NCI-H2196 treated with DMSO at 0.1 percent for 48 hours (cell line): Measurements from ENCODE around the gene BCL2L12.
A peak's percentile ranks its signal among the peaks of the same experiment; 100 is the strongest.

Experiments
- DNase-seq: peaks from one replicate; lab custom pipeline; 2025; ENCODE audit not compliant: unreplicated experiment; lab: John Stamatoyannopoulos, UW

The BCL2L12 gene

DNA sequence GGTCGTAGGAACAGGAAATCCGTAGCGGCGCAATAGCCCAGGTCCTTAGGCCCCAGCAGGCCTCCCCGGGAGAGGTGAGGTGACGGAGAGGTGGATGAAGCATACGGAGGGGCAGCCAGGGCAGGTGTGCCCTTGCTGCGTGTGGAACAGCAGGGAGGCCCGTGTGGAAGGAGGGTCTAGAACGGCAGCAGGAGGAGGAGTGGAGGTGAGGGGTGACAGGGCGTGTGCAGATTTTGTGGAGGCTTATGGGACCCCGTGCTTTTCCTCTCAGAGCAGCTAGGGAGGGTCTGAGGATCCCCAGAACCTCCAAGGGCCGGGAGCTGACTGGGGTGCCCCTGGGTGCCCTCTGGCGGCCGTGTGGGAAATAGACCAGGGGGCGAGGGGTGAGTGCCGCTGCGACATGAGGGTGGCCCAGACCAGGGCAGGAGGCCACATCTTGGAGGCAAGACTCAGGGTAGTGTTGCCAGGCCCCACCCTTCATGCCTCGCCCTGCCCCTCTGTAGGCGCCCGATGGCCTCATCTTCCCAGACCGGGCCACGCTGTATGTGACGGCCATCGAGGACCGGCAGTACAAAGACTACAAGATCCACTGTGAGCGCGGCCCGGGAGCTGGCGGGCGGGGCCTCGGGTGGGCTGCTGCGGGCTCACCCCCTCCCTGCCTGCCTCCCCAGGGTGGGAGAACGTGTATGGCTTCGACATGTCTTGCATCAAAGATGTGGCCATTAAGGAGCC lies 18.7 kb downstream of the BCL2L12 start:
- DNase-seq = no peak

DNA sequence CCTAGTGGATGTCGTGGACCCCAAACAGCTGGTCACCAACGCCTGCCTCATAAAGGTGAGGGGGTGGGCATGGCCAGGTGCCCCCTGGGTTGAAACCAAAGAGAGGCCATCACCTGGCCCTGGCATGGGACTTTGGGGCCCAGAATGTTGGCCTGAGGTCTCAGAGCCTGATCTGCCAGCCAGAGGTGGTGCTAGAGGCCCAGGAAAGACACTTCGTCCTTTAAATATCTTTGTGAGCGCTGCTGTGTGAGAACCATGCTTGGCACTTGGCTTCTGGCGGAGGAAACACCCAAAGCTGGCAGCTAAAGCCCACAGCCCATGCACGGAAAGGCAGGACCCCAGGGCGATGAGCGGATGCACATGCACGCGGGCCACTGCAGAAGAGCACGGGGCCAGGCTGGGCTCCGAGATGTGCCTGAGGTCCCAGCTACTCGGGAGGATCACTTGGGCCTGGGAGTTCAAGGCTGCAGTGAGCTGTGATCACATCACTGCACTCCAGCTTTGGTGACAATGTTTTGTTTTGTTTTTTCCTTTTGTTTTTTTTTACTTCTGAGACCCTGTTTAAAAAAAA lies 19.3 kb downstream of the BCL2L12 start:
- DNase-seq = no peak

DNA sequence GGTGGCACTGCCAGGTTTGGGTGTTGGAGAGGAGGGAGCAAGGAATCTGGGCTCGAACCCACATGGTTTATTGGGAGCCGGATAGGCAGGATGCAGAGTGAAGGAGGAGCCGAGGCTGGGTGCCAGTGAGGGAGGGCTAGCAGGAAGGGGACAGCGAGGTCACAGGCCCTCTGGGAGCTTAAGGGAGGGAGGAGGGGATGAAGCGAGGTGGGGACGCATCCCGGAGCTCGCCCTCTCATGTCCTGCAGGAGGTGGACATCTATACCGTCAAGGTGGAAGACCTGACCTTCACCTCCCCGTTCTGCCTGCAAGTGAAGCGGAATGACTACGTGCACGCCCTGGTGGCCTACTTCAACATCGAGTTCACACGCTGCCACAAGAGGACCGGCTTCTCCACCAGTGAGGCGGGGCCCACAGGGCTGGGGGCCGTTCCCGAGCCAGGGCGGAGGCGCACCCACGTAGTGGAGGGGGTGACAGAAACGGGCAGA lies 20.2 kb downstream of the BCL2L12 start:
- no peak for DNase-seq

DNA sequence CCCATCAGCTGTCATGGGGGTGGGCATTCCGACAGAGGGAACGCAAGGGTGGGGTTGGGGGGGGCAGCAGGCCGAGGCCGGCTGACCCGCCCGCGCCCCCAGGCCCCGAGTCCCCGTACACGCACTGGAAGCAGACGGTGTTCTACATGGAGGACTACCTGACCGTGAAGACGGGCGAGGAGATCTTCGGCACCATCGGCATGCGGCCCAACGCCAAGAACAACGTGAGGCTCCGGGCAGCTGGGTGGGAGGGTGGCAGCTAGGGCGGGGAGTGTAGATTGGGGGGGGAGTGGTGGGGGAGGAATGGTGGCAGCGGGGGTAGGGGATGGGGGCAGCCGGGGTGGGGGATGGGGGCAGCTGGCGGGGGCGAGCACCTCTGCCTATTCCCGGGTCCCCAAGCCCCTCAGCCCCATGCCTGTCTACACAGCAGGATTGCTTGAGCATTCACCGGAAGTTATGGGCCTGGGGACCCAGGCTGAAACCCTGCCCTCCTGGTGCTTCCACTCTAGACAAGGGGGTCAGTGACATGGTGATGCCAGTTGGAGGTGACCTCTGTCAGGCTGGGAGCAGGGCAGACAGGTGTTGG lies 20.9 kb downstream of the BCL2L12 start:
- DNase-seq = no peak

DNA sequence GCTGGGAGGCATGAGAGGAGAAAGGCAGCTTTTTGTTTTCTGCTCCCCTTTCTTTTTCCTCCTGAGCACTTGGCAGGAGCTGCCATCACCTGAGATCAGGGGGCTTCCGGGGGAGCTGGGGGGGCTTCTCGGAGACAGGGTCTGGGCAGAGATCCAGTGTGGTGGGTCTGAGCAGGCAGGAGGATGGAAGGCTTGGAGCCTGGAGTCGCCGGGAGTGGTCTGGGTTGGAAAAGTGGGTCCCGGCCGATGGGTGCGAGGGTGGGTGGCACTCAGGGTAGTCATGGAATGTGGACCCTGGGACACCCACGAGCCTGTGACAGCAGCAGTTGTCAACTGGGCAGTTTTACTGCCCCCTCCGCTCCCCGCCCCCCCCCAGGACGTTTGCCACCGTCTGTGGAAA lies 21.4 kb downstream of the BCL2L12 start:
- DNase-seq = no peak

DNA sequence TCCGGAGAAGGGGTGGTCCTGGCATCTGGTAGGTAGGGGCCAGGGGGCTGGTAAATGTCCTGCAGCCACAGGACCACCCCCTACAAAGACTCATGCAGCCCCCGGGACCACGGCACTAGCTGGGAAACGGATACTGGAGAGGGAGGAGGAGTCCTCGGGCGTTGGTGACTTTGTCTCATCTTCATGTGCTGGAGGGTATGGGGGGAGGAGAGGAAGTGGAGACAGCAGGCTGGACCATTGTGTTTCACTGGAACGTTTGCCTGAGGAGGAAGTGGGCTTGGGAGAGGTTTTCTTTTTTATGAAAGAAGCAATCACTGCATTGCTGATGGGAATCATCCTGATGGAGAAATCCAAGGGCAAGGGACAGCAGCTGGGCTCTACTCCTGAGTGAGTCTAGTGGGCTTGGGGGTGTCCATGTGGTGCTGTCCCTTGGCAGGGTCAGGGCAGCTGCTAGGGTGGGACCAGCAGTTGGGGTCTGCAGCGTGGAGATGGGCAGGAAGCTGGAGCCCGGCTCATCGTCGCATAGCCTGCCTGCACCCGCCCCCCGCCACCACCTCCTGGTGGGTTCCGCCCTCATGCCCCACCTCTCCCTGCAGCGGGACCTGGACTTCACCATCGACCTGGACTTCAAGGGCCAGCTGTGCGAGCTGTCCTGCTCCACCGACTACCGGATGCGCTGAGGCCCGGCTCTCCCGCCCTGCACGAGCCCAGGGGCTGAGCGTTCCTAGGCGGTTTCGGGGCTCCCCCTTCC lies 22.0 kb downstream of the BCL2L12 start:
- no peak for DNase-seq

DNA sequence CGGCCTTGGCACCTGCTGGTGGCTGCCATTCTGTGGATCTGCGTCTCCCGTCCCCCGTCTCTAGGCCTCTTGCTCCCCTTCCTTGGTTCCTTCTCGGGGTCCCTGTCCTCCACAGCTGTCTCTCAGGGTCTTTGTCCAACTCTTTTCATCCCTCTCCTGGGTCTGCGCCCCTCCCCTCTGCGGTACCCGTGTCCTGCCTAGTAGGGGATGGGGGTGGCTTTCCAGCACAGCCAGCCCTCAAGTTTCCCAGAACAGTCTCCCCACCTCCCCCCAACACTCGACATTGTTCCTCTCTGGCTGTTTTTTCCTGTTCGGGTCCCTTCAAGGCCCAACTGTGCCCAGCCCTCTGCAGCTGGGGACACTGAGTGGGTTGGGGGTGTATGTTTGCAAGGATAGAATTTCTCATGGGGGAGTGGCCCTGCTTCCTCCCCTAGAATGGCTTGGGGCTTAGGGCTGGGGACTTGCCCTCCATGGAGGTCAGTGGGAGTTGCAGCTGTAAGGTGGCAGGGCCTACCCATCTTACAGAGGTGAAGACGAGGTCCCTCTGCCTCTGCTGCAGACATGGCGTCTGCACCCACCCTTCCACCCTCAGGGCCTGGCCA lies 22.9 kb downstream of the BCL2L12 start:
- DNase-seq = no peak

DNA sequence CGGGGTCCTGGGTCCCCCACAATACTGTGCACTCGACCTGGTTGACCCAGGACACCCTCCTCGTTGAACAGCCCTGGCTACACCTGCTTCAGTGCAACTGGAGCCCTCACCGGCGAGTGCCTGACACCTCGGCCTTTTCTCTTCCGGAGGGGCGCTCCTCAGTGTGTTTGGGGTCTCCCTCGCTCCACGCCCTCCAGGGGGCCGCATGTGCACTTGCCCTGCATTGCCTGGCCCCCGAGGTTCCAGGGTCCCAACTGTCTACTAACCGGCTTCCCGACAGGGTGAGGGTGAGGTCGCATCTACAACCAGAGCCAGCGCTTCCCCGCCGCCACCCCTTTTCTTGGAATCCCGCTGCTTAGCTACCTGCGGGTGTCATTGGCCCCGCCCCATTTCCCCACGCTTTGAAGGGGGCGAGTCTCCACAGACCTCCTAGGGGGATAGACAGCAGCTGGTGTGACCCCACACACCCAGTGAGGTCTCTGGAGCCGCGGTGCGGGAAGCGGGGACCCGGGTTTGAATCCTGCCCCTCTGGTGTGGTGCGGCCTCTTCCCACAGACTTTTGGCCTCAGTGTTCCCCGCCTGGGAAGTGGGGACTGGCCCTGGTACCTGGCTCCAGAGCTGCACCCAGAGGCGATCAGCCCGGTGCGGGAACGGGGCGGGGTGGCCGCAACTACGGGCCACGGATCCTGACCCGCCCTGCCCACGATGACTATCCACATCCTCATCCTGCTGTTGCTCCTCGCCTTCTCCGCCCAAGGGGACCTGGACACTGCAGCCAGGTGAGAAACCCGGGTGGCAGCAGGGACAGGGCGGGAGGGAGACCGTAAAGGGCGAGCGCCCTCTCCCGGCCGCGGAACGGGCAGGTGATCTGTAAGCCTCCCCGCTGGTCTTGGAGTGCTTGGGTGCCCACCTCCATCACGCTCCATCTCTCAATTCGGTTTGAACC lies 23.7 kb downstream of the BCL2L12 start, which contains the start of gene ADM5:
ADM5 (plus strand) TSS at position 462 of the 946 bp plus-strand sequence; CDS start at position 706, 244 bp downstream.
- DNase-seq = peak; percentile 66

DNA sequence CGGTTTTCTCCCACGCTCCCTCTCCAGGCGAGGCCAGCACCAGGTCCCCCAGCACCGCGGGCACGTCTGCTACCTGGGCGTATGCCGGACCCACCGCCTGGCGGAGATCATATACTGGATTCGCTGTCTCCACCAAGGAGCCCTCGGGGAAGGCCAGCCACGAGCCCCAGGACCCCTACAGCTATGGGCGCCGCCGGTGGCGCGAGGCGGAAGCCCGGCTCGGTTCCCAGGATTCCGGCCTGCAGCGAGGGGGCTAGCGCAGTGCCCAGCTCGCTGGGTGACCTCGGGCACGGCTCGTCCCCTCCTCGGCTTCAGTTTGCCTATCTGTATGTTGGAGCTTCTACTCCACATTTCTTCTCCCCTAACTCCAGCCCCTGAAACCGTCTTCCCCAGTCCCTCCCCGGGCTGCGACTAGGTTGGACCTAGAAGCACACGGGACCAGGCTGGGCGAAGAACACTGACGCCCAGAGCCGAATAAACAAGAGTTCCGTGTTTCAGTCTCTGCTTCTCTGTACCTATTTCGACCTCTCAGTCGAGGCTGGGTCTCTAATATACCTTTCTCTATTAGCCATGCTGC lies 24.4 kb downstream of the BCL2L12 start:
- DNase-seq = no peak

DNA sequence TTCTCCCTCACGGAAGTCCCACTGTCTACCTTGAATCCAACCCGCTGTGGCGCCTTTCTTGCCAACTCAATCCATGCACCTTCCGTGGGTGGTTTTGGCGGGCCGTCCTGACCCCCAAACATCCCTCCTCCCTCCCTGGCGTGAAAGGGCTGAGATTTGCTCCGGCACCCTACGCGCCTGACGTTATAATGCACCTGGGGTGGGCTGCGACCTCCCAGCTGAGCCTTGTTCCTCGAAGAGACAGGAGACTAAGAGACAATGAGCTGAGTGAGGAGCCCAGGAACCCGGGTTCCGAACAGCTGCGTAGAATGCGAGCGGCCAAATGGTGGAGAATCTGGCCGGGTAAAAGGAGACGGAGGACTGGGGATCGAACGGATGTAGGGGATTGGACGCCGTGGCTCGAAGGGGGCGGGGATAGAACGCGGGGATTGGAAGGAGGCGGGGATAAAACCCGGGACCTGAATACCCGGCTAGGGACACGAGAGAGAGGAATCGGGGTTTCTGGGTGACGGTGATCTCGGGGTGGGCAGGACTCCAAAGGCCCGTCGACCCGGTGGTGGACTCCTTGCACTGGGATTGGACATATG lies 25.0 kb downstream of the BCL2L12 start, which contains the start of gene CPT1C:
CPT1C (plus strand) TSS at position 461 of the 587 bp plus-strand sequence. CDS start 1,137 bp downstream, outside the sequence.
- DNase-seq = peak; percentile 82

DNA sequence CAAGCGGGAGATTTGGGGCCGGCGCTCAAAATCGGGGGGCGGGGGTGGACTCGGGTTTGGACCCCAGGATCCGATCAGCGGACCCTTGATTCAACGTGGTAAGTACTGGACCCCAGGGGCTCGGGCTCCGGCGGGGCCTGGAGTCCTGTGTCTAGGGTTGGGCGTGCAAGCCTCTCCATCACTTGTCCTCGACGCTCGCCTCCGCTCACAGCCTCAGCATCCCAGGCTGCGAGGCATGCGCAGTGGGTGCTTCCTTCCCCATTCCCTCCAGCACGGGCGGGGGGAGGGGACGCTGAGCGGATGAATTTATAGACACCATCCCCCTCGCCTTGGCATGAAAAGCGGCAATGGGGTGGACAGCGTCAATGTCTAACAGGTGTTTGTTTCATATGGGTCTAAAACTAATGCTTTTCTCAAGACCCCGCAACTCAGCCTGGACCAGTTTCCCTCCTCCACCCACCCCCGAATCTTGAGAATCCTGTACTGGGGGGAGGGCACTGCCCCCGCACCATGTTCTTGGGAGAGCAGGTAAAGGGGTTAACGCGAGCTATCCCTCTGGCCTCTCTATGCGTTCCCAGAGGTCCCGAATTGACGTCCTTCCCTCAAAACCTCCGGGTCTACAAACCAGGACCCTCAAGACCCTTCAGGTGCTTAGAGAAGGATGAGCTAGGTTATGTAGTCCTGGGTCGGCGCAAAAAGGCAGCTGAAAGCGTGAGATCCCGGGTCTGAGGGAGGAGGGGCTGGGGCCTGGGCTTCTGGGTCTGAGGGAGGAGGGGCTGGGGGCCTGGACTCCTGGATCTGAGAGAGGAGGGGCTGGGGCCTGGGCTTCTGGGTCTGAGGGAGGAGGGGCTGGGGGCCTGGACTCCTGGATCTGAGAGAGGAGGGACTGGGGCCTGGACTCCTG lies 25.8 kb downstream of the BCL2L12 start:
- DNase-seq = peak; percentile 64

DNA sequence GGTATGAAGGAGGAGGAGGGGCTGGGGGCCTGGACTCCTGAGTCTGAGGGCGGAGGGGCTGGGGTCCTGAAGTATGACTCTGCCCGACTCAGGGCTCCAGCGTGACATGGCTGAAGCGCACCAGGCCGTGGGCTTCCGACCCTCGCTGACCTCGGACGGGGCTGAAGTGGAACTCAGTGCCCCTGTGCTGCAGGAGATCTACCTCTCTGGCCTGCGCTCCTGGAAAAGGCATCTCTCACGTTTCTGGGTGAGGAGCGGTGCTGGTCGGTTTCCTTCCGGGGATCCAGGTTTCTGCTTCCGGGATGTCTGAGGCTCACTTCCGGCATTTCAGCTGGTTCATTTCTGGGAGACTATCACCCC lies 26.4 kb downstream of the BCL2L12 start:
- no peak for DNase-seq

DNA sequence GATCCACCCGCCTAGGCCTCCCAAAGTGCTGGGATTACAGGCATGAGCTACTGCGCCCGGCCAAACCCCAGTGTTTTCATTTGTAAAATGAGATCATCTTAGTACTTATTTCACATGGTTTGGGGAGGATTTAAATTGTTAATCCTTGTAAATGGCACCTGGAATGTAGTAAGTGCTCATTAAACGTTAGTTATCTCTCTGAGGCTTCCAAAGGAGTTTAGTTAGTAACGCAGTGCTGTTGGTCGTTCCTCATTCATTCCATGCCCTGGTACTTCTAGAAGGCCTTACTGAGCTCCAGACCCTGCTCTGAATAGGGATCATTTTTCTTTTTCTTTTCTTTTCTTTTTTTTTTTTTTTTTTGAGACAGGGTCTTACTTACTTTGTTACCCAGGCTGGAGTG lies 30.4 kb downstream of the BCL2L12 start:
- no peak for DNase-seq

DNA sequence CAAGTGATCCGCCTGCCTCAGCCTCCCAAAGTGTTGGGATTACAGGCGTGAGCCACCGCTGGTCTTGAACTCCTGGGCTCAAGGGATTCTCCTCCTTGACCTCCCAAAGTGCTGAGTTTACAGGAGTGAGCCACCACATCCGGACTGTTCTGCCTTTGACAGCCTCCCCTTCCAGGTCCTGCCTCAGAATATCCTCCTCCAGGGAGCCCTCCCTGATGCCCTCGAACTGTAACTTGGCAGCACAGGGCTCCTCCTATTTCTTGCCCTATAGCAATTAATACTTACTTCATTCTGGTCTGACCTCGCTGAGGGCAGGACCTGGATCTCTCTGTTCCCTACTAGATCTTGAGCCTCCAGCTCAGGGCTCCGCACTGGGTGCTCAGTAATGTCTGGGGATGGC lies 31.1 kb downstream of the BCL2L12 start:
- no peak for DNase-seq

DNA sequence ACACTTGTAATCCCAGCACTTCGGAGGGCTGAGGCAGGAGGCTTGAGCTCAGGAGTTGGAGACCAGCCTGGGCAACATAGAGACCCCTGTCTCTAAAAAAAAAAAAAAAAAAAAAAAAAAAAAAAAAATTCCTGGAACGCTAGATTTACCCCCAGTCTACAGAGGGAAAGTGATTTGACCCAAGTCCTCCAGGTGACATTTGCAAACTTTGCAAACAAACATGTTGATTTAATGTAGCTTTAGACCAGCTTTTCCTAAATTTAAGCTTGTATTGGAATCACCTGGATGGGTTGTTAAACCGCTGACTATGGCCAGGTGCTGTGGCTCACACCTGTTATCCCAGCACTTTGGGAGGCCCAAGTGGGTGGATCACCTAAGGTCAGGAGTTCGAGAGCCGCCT lies 33.6 kb downstream of the BCL2L12 start:
- no peak for DNase-seq

DNA sequence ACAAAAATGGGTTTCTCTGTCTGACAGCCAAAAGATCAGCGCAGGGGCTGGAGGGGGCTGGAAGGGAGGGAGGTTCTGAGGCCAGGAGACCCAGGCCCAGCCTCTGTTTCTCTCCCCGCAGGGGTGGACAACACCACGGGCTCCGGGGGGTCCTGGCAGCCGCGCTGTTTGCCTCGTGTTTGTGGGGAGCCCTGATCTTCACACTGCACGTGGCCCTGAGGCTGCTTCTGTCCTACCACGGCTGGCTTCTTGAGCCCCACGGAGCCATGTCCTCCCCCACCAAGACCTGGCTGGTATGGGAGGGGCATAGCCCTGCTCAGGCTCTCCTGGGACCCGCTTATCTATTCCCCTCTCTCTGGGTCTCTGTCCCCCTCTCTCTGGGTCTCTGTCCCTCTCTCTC lies 34.8 kb downstream of the BCL2L12 start:
- DNase-seq = no peak

DNA sequence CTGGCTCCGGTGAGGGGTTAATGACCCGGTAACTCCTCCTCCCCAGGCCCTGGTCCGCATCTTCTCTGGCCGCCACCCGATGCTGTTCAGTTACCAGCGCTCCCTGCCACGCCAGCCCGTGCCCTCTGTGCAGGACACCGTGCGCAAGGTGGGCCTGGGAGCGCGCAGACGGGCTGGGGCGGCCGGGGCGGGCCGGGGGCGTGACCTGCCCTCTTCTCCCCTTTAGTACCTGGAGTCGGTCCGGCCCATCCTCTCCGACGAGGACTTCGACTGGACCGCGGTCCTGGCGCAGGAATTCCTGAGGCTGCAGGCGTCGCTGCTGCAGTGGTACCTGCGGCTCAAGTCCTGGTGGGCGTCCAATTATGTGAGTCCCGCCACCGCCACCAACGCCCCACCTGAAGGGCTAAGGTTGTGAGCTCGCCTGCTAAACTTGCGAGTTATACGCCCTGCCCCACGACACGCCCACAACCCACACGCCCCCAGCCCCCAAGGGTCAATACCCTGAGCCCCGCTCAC lies 35.6 kb downstream of the BCL2L12 start:
- DNase-seq = no peak
